Measurements from ENCODE around the gene DDX60. TPM values are rescaled to one million over a fixed set of nuclear protein-coding genes. Genes with fewer than 3 reads are reported as not detected.

DDX60 gene
- 10 to 100 TPM in 2 of 3 donors, 1 to 10 TPM in 1; 9.5 to 19.5 (median 11.0) TPM for total RNA-seq

- H3K27ac ChIP-seq = peak within 1 kb of the TSS; percentile 90 to 98
- TF ChIP-seq POLR2AphosphoS5 (IDR thresholded peaks at IDR 0.05) (peak; percentile 51 to 75 (median 62)), POLR2A (IDR thresholded peaks at IDR 0.05) (no peak), CTCF (IDR thresholded peaks at IDR 0.05) (peak in 2 of 3 donors; percentile 48 to 52)
- intact Hi-C loops (cut with DNase I; ENCODE audit: low total_unique reads) = no loop called here
- peak; percentile 62 to 72 for DNase-seq (ENCODE audit: low spot score in 2 of 2)
- no peaks in the 10 kb centered on the region for H3K9me3 ChIP-seq
- no peaks in the 10 kb centered on the region for H3K4me1 ChIP-seq
- no peaks in the 10 kb centered on the region for H3K36me3 ChIP-seq
- no peaks in the 10 kb centered on the region for H3K27me3 ChIP-seq
- H3K4me3 ChIP-seq = peak within 1 kb of the TSS; percentile 71 to 92 (median 80)
Observed at GRCh38 chr4:168318266-168318895, at the start of gene DDX60. DDX60 (minus strand) TSS chr4:168318752; CDS start chr4:168311259, 7,493 bp downstream.

- H3K9me3 ChIP-seq = no peaks in the 10 kb centered on the region
- no peaks in the 10 kb centered on the region for H3K36me3 ChIP-seq
- no peaks in the 10 kb centered on the region for H3K4me1 ChIP-seq
- intact Hi-C loops (cut with DNase I; ENCODE audit: low total_unique reads) = no loop called here
- H3K4me3 ChIP-seq = no peak overlapping the region
- H3K27ac ChIP-seq = no peak overlapping the region
- no peaks in the 10 kb centered on the region for H3K27me3 ChIP-seq
- TF ChIP-seq CTCF (IDR thresholded peaks at IDR 0.05) (no peak), POLR2A (IDR thresholded peaks at IDR 0.05) (no peak), POLR2AphosphoS5 (IDR thresholded peaks at IDR 0.05) (no peak)
- DNase-seq (ENCODE audit: low spot score in 2 of 2) = no peak
Observed at GRCh38 chr4:168367065-168367464, 48.5 kb upstream of the DDX60 start.

- Histone ChIP-seq H3K27ac (no peak overlapping the region), H3K9me3 (no peaks in the 10 kb centered on the region), H3K36me3 (no peaks in the 10 kb centered on the region), H3K4me3 (no peak overlapping the region), H3K27me3 (no peaks in the 10 kb centered on the region), H3K4me1 (no peaks in the 10 kb centered on the region)
- TF ChIP-seq POLR2A (IDR thresholded peaks at IDR 0.05) (no peak), POLR2AphosphoS5 (IDR thresholded peaks at IDR 0.05) (no peak), CTCF (IDR thresholded peaks at IDR 0.05) (no peak)
- no peak for DNase-seq (ENCODE audit: low spot score in 2 of 2)
- intact Hi-C loops (cut with DNase I; ENCODE audit: low total_unique reads) = no loop called here
Observed at GRCh38 chr4:168362025-168362401, 43.5 kb upstream of the DDX60 start.

GRCh38 chr4:168361365-168362024, 42.9 kb upstream of the DDX60 start:
- TF ChIP-seq POLR2A (IDR thresholded peaks at IDR 0.05) (no peak), POLR2AphosphoS5 (IDR thresholded peaks at IDR 0.05) (no peak), CTCF (IDR thresholded peaks at IDR 0.05) (no peak)
- H3K27ac ChIP-seq = no peak overlapping the region
- intact Hi-C loops (cut with DNase I; ENCODE audit: low total_unique reads) = no loop called here
- no peak overlapping the region for H3K4me3 ChIP-seq
- no peaks in the 10 kb centered on the region for H3K4me1 ChIP-seq
- no peak for DNase-seq (ENCODE audit: low spot score in 2 of 2)
- H3K36me3 ChIP-seq = no peaks in the 10 kb centered on the region
- H3K27me3 ChIP-seq = no peaks in the 10 kb centered on the region
- no peaks in the 10 kb centered on the region for H3K9me3 ChIP-seq

- no peak for DNase-seq (ENCODE audit: low spot score in 2 of 2)
- H3K36me3 ChIP-seq = no peaks in the 10 kb centered on the region
- no peak overlapping the region for H3K4me3 ChIP-seq
- no peaks in the 10 kb centered on the region for H3K9me3 ChIP-seq
- intact Hi-C loops (cut with DNase I; ENCODE audit: low total_unique reads) = no loop called here
- H3K4me1 ChIP-seq = no peaks in the 10 kb centered on the region
- H3K27ac ChIP-seq = no peak overlapping the region
- TF ChIP-seq POLR2A (IDR thresholded peaks at IDR 0.05) = no peak
- TF ChIP-seq CTCF (IDR thresholded peaks at IDR 0.05) = no peak
- no peaks in the 10 kb centered on the region for H3K27me3 ChIP-seq
Observed at GRCh38 chr4:168360271-168360670, 41.7 kb upstream of the DDX60 start.
